NCI-H524 (cell line): Measurements from ENCODE around the gene GSTK1.
"Not testable (repeated sequence)": the region's sequence is repeated elsewhere in the genome, so short reads cannot be mapped to it uniquely, and the experiment has no call there.

ENCODE experiments used
- DNase-seq, 2 experiments: peaks; one replicate each; lab custom pipeline; 2025; lab: John Stamatoyannopoulos, UW

Gene GSTK1

GRCh38 chr7:143271240-143271639 is 8.0 kb downstream of the GSTK1 start:
- no peak for DNase-seq

- no peak for DNase-seq
These were observed 9.6 kb downstream of the GSTK1 start for GRCh38 chr7:143272871-143273270.

GRCh38 chr7:143279186-143280098 is 16.2 kb downstream of the GSTK1 start:
- DNase-seq, result no peak

- DNase-seq, result no peak
These were observed 16.9 kb downstream of the GSTK1 start for GRCh38 chr7:143280160-143280559.

GRCh38 chr7:143280566-143280965 is 17.3 kb downstream of the GSTK1 start:
- no peak for DNase-seq

- no peak for DNase-seq
These were observed 18.3 kb downstream of the GSTK1 start for GRCh38 chr7:143281529-143281928.

- no peak for DNase-seq
These were observed 18.9 kb downstream of the GSTK1 start for GRCh38 chr7:143282124-143282523.

- no peak for DNase-seq
These were observed 20.1 kb downstream of the GSTK1 start for GRCh38 chr7:143283381-143283780.

- no peak for DNase-seq
These were observed 21.6 kb downstream of the GSTK1 start, which contains the start of gene TMEM139 for GRCh38 chr7:143284591-143285469. TMEM139 (plus strand) TSS chr7:143284958; CDS start chr7:143285958, 1,000 bp downstream.

- DNase-seq, result no peak
These were observed 22.2 kb downstream of the GSTK1 start for GRCh38 chr7:143285470-143285778.

- no peak for DNase-seq
These were observed 22.7 kb downstream of the GSTK1 start for GRCh38 chr7:143285806-143286521.

GRCh38 chr7:143286522-143286890 is 23.3 kb downstream of the GSTK1 start:
- no peak for DNase-seq

- no peak for DNase-seq
These were observed 24.2 kb downstream of the GSTK1 start for GRCh38 chr7:143287339-143287934.

GRCh38 chr7:143287935-143288826 is 24.9 kb downstream of the GSTK1 start, which contains the start of gene CASP2:
CASP2 (plus strand) TSS chr7:143288351; CDS start chr7:143288456, 105 bp downstream.
- DNase-seq, result peak; percentile 88 to 91

GRCh38 chr7:143288836-143289235 is 25.6 kb downstream of the GSTK1 start:
- DNase-seq, result no peak

- no peak for DNase-seq
These were observed 26.2 kb downstream of the GSTK1 start for GRCh38 chr7:143289421-143289820.

GRCh38 chr7:143289888-143290287 is 26.6 kb downstream of the GSTK1 start:
- not testable (repeated sequence) for DNase-seq

GRCh38 chr7:143290293-143290692 is 27.1 kb downstream of the GSTK1 start:
- no peak for DNase-seq

- DNase-seq, result no peak
These were observed 29.6 kb downstream of the GSTK1 start for GRCh38 chr7:143292876-143293275.

- DNase-seq, result no peak
These were observed 32.6 kb downstream of the GSTK1 start for GRCh38 chr7:143295870-143296269.

GRCh38 chr7:143296686-143297085 is 33.4 kb downstream of the GSTK1 start:
- DNase-seq, result no peak
